Measurements from ENCODE around the gene OLFML2B.

OLFML2B gene

DNA sequence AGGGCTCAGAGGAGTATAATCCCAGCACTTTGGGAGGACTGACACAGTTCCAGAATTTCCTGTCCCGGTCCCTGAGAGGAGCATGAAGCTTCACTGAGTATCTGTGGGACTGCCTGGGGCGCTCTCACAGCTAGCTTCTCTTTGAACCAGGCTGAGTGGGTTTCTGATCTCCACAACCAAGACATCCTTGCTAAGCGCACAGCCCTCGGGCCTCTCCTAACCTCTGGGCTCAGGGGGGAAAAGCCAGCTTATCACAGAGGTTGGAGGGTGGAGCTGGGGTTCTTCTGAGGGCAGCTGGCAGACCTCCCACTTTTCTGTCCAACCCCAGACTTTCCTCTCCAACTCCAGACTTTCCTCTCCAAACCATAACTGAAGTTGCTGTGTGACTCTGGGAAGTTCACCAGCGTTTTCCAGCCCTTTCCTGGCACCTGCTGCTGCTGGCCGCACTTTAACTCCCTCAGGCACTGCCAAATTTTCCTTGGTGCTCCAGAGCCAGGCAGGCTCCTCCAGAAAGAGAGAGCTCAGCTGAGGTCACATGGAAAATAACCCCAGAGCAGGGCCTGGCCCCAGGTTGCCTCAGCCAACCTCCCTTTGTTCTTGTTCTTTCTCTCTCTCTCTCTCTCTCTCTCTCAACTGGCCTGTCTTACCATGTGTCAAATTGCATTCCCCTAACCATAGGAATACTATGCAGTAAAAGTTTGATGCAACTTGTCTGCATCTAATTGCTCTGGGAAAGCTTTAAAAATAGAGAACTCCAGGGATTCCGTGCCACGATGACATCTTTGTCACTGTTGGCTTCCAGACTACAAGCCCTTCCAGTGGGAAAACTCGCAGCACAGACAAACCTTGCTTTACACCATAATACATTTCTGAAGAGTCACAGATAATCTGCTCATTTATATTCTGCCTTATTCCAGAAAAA lies 49.5 kb downstream of the OLFML2B start:
- no peak for DNase-seq

DNA sequence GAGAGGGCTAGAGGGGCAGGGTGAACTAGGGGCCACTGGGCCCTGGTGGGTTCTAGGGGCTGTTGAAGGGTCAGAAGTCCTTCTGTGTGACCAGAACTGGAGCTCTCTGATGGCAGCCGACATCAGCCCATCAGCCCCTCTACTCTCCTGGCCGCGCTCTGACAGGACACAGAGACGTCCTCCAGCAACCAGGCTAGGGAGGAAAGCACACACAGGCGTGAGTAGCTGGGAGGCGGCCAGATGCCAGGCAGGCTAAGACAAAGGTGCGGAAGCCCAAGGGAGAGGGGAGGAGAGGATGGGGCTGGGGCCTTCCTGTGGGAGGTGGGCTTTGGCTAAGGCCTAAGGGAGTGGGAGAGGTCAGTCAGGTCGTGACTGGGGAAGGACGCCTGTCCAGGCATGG lies 50.8 kb downstream of the OLFML2B start:
- DNase-seq, result no peak

DNA sequence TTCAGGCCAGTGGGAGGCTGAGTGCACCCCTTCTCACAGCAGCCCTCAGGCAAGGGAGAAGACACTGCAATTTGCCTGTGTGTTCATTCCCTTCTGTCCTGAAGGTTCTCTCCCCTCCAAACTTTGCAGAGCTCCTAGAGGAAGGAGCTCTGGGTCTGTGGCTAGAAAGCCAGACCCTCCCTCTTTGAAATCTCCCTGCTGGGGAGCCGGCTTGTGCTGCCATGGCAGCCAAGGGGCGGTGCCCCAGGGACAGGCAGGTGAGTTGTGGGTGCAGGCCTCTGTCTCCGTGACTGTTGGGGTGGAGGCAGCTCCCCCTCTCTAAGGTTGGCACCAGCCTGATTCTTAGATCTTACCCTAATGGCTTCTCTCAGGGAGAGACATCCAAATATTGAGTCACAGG lies 53.0 kb downstream of the OLFML2B start:
- no peak for DNase-seq

DNA sequence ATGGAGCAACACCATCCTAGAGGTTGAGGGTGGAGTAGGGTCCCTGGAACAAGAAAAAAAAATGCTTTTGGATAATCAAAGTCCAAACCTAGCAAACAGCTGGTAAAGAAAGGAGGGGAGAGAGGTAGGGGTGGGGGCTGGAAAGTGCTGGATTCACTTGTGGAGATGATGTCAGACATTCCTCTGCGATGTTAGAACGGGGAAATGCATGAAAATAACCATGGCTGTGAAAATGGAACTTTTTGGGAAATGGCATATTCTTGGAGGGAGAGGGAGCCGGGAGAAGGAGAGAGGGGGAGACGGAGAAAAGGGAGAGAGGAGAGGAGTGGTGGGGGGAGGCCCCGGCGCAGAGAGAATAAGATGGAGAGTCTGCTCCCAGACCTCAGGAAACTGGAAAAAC lies 53.6 kb downstream of the OLFML2B start:
- no peak for DNase-seq

DNA sequence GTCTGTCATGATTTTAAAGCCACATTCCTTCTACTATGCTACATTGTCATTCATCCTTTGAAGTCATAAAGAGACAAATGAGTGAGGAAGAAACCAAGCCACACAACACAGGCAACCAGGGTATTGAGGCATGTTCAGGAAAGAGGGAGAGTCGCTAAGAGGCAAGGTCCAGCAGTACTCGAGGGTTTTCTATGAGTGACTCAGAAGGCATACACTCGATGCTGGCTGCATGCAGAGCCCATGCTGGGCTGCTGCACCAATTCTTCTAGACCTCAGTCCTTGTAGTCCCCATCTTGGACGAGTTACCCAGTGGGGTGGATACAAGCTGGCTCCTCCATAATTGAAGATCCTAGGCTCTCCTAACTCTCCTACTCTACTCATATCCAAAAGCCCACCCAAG lies 57.6 kb downstream of the OLFML2B start:
- no peak for DNase-seq

DNA sequence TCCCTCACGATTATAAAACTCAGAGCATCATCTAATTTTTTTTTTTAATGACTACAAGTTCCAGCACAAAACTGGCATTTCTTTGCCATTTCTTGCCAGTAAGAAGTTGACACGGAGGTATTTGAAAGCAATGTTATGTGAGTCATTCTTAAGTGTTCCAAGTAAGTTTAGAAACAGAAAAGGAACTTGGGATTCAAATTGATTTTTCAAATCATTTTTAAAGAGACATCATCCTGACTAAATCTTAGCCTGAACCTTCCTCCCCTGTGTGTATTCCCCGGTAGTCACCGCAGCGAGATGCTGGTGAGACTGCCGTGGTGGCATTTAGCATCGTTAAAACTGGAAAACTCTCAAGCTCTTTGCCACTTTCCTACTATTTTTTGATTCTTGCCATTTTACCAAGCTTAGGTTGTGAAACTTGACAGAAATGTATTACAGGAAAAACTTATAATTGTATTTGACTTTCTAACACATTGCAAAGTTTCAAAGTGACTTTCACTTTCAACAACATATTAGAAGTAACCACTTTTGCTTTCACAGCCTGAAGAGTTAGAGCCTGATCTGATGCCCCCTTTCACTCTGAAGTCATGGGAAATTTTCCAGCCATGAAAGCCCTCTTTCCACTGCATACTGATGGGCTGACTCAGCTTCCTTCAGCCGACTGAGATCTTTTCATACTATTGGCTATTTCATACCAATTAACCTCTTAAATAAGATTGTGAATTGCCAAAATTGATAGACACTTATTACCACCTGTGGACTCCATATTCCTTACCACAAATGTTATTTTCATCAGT lies 61.4 kb downstream of the OLFML2B start:
- DNase-seq, result no peak

DNA sequence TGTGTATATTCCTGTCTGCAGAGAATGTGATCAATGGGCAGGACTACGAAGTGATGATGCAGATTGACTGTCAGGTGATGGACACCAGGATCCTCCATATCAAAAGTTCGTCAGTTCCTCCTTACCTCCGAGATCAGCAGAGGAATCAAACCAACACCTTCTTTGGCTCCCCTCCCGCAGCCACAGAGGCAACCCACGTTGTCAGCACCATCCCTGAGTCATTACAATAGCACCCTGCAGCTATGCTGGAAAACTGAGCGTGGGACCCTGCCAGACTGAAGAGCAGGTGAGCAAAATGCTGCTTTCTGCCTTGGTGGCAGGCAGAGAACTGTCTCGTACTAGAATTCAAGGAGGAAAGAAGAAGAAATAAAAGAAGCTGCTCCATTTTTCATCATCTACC lies 65.2 kb downstream of the OLFML2B start:
- DNase-seq, result no peak

DNA sequence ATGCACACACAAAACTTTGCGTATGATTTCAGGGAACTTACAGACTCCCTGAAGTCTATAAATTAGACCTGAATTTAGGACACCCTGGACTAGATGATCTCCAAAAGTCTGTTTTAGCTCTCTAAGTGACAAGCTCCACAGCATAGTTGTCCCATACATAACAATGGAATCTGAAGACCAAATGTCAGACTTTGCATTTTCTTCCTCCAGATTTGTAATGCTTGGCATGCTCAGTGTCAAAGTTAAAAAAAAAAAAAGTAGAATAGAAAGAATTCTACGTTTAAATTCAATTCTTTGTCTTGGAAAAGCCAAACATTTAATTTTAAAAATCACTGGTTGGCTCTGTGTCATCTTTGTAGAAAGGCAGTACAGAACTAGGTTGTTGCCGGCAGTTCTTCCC lies 66.7 kb downstream of the OLFML2B start:
- DNase-seq, result no peak

DNA sequence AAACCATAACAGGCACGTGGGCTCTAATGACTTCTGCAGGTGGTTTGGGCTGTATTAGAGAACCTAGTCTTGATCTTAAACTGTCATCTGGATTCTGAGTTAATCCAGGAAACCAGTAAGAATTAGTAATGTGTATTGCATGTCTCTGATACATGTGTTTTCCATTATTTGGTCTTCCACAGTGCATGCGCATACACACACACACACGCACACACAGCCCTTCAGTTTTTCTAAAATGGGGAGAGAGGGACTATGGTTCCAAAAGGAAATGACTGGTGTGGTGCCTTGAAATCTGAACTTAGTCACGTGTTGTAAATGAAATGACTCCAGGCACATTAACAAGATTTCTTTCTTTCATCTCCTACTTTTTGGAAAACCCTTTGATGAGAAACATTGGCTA lies 67.6 kb downstream of the OLFML2B start:
- DNase-seq, result no peak

DNA sequence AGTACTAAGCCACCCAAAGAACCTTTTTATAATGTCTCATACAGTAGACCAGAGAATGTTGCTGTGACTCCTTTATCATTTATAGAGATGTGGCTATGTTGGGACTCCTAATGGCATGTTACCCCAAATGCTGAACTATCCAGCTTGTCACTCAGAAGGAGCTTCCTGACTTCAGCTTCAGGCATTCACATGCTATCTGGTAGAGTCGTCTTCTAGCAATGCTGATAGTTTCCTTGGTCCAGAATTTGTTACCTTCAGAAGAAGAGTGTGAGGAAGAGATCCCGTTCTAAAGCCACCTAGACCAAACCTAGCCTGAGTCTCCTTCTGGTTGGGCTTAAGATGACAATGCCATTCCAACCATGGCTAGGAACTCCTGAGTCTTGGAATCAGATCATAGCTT lies 68.1 kb downstream of the OLFML2B start:
- DNase-seq, result no peak

DNA sequence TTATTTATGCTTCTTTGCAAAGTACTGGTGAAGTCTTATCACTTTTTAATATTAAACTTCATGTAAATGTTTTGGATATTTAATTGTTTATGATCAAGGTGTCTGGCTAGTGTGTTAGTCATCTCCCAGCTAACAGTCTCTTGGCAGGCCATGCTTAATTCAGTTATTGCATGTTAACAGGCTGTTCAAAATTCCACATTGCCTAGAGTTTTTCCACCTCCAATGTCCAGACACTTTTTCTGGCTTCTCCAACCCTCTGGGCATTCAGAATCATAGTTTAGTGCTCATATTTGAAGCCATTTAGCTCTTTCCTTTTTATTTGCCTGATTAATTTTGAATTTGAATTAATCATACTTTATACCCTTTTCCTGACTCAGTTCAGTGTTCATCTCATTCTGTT lies 69.2 kb downstream of the OLFML2B start:
- no peak for DNase-seq

DNA sequence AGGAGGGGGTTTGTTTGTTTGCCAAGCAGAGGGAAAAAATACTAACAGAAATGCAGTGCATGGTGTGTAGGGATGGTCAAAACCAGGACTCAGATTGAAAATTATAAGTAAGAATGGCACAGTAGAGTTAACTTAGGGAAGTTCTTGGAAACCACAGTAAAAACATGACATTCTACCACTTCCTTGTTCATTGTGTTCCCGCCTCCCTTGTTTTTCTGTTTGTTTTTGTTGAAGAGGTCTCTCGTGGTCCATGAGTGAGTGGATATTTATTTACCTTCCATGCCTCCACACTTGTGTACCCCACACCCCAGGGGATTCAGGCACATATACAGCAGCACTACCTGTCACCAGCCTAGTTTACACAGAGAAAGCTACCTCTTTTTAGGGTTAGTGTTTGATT lies 69.6 kb downstream of the OLFML2B start:
- DNase-seq, result no peak

DNA sequence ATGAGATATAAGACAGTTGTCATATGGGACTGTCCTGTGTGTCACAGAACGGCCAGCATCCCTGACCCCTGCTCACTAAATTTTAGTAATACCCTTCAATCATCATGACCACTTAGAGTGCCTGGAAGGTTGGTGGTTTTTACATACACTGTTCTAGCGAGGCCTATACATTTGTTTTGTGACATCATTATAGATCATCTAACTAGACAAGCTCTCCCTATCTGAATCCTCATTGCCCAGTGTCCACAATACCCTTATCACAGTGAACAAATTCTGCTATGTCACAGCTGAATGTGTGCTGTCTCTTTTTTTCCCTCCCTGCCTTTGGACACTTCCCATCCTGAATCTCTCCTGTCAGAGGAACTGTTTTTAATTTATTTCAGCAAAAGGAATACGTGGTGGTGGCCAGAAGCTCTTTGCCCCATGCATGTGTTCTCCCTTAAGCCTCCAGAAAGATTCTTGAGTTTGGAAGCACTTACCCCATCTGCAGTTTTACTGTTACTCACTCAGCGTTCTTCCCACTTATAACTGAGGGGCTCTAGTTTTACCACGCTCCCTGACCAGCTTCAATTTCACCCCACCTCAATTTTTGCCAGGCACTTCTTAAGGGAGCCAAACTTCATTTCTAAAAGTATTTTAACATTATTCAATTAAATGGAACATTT lies 70.3 kb downstream of the OLFML2B start:
- no peak for DNase-seq

DNA sequence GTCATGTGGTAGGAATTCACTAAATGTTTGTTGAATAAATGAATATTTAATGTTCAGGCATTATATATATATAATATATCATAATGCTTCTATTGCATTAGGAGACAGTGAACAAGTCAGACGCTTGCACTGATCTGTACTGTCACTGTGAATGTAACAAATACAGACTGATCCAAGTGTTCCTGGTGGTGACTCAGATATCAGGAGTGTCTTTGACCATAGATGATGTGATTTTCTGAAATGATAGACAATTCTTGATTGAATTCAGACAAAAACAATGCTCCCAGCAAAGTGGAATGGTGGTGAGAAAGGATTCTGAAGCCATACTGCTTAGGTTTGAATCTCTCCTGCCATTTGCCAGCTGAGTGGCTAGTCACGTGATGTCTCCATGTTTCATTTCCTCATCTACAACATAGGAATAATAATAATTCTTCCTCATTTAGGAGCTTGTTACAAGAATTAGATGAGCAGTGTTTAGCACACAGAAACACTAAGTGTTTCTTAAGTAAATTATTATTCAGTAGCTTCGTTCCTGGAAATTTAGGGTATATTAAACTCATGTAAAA lies 71.0 kb downstream of the OLFML2B start:
- no peak for DNase-seq

DNA sequence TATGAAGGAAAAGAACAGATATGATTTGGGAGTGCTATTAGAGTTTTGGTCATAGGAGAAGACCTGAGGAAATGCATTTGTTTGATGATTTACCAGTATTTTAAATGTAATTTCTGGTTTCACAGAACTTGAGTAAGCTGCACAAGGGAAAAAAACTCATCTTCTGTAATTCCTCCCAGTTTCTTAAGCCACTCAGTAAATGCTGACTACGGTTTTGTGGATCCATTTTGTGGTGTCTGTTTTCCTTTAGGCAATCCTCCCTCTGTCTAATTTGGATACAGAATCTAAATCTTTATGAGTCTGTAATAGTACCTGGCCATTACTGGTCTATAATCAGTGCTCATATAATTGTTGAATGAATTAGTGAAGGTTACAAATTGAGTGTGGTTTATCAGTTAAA lies 72.0 kb downstream of the OLFML2B start:
- DNase-seq, result no peak

DNA sequence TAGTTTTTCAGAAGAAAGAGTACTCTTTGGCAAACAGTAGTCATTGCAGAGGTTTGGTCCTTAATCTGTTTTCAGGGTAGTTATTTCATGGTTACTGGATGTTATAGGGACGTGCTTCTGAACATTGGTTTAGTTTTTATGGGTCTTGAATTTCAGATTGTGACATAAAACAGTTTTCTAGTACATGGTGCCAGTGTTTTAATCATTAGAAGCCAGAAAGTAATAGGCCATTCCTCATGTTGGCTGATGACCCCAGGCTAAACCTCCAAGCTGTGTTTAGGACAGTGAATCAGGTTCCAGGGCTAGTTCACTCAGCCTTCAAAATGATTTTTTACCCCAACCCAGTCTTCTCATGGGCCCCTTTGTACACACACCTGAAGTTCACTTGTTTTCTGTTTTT lies 73.3 kb downstream of the OLFML2B start:
- no peak for DNase-seq

DNA sequence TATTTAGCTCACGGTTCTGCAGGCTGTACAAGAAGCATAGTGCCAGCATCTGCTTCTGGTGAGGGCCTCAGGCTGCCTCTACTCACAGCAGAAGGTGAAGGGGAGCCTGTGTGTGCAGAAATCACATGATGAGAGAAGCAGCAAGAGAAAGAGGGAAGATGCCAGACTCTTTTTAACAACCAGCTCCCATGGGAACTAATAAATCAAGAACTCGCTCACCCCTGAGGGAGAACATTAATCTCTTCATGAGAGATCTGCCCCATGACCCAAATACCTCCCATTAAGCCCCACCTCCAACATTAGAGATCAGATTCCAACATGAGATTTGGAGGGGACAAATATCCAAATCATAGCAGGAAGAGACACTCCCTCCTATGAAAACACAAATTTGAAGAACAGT lies 74.1 kb downstream of the OLFML2B start:
- no peak for DNase-seq

DNA sequence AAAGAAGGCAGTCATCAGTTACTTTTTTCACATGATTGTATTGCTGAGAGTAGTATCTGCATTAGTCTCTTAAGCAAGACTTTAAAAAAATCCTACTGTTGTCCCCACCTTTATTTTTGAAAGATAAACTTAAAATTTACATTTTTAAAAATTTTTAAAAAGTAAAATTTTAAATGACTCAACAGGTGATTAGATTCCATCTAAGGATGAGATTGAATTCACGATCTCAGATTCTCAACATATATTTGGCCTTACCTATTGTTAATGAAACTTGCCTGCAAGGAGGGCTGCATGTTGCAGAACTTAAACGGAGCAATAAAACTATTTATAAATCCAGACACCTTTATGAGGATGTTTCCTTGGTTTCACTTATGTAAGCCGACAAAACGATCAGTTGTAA lies 75.2 kb downstream of the OLFML2B start:
- no peak for DNase-seq

DNA sequence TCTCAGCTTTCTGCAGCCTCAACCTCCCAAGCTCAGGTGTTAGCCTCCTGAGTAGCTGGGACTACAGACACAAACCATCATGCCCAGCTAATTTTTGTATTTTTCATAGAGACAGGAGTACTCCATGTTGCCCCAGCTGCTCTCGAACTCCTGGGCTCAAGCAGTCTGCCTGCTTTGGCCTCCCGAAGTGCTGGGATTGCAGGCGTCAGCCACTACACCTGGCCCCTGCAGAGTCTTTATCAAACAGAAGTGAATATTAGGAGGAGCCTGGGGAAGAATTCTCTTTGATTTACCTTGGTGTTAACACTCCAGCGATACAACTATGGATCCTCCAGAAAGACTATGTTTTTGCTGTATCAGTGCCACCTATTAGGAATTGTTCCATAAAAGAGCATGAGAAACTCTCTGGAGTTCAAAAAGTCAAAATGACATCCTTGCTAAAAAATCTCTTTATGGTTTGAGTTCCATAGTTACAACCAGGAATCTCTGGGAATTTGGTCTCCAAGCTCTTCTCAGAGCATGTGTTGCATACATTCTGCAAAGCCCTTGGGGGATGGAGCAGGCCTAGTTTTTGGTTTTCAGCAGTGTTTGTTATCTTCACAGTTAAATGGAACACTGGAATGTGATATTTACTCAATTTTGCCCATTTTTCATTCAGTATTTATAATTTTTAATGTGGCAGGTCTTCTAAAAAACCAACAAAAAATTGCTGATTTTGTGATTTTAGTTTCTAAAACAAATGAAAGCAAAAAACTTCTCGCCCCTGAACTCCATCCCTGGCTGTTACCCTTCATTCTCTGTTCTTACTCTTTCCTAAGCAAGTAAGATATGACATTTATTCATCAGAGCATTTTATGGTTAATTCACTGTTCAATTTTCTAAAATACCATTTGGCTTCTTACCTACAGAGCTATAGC lies 77.3 kb downstream of the OLFML2B start:
- DNase-seq, result no peak

DNA sequence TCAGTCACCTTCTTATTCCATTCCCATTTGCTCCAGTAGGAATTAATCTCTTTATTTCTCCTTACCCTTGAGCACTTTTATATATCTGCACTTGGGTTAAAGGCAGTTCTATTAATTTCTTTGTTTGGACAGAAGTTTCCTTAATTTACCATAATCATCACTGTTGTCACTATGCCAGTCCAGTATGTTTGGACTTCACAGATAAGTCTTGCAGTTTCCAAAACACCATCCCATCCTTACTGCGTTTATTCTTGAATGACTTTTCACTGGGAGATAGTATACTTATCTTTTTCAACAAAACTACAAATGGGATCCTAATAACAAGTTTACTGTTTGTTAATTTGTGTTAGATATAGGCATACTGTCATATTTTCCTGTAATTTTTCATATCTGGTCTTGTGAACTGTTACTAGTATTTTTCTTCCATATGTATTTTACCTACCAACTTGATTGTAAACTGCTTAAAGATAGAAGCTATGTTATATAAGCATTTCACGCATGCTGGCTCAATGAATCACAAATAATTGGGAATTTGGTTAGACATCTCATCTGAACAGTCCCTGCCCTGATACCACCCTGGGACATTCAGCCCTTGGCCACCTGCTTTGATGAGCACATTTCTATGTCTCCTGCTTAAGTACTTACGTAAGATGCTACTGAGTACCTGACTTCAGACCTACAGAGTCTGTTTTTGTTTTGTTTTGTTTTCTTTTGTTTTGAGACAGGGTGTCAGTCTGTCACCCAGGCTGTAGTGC lies 78.2 kb downstream of the OLFML2B start:
- DNase-seq, result no peak

DNA sequence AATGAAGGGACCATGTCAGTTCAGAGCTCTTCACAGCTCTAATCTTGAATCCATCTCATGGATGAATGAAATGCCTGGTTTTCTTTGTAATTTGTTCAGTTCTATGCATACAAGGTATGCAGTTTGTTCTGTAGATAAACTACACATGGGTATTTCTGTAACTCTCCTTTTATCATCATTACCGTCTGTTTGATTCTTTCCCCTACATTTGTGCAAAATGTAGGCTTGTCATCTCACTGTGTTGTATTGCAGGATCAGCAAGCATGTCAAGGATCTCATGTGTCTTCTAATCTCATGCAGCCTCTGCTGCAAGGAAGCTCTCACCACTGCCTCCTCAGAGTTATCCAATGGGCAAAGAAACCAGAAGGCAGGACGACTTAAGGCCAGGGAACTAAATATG lies 79.3 kb downstream of the OLFML2B start:
- no peak for DNase-seq

DNA sequence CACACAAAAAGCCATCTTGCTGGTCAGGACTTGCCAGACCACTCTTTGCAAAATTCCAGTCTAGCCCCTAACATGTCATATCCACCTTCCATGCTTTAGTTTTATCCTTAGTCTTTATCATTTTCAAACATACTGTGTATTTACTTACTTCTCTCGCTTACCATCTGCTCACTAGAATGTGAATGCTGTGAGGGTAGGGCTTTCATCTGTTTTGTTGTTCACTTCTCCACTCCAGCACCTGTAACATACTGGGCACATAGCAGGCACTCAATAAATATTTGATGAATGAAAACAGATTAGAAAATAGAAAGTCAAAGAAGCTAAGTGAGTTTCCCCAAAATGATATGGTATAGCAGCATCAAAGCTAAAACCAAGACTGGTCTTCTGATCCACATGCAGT lies 79.9 kb downstream of the OLFML2B start:
- no peak for DNase-seq

Measured in NCI-H1092 (cell line).